ENCODE measurements around the gene PDK2.

PDK2 gene

GRCh38 chr17:50052822-50053653 lies 42.1 kb upstream of the PDK2 start:
- no peak for FAIRE-seq
- no peak for TF ChIP-seq CTCF (IDR thresholded peaks at IDR 0.05; ENCODE audit: insufficient read depth, missing control alignments)
- no peak for DNase-seq (ENCODE audit: insufficient read length, low spot score)

- no peak for TF ChIP-seq CTCF (IDR thresholded peaks at IDR 0.05; ENCODE audit: insufficient read depth, missing control alignments)
- DNase-seq (ENCODE audit: insufficient read length, low spot score) (no peak), FAIRE-seq (no peak)
These were observed 41.5 kb upstream of the PDK2 start for GRCh38 chr17:50053654-50053960.

GRCh38 chr17:50055055-50055425 lies 40.1 kb upstream of the PDK2 start:
- FAIRE-seq (no peak), DNase-seq (ENCODE audit: insufficient read length, low spot score) (no peak)
- TF ChIP-seq CTCF (IDR thresholded peaks at IDR 0.05; ENCODE audit: insufficient read depth, missing control alignments) = no peak

GRCh38 chr17:50055426-50056216 lies 39.5 kb upstream of the PDK2 start, which contains the start of gene ITGA3:
ITGA3 (plus strand) TSS chr17:50056110; CDS start chr17:50056440, 330 bp downstream.
- no peak for TF ChIP-seq CTCF (IDR thresholded peaks at IDR 0.05; ENCODE audit: insufficient read depth, missing control alignments)
- peak; percentile 72 for DNase-seq (ENCODE audit: insufficient read length, low spot score)
- FAIRE-seq = no peak

GRCh38 chr17:50056217-50056960 lies 38.8 kb upstream of the PDK2 start:
- FAIRE-seq (no peak), DNase-seq (ENCODE audit: insufficient read length, low spot score) (peak; percentile 49)
- TF ChIP-seq CTCF (IDR thresholded peaks at IDR 0.05; ENCODE audit: insufficient read depth, missing control alignments) = peak; percentile 35

- DNase-seq (ENCODE audit: insufficient read length, low spot score) = no peak
- no peak for FAIRE-seq
- no peak for TF ChIP-seq CTCF (IDR thresholded peaks at IDR 0.05; ENCODE audit: insufficient read depth, missing control alignments)
These were observed 38.2 kb upstream of the PDK2 start for GRCh38 chr17:50056961-50057330.

Data from D721Med (cell line).